ENCODE measurements around the gene NCSTN.

NCSTN gene

GRCh38 chr1:160342953-160343869, at the start of gene NCSTN, which contains the start of gene COPA:
NCSTN (plus strand) TSS chr1:160343383; CDS start chr1:160343397, 14 bp downstream.
COPA (minus strand) TSS chr1:160343250; CDS start chr1:160343170, 80 bp downstream.
- DNase-seq (ENCODE audit: insufficient read length, low spot score): peak; percentile 87
- peak; percentile 92 for TF ChIP-seq POLR2A (IDR thresholded peaks at IDR 0.05; ENCODE audit: low read depth, low read length)
- peak; percentile 68 for FAIRE-seq

- FAIRE-seq: no peak
Measured at GRCh38 chr1:160296036-160296435, 47.1 kb upstream of the NCSTN start.

GRCh38 chr1:160300173-160300572, 43.0 kb upstream of the NCSTN start:
- no peak for DNase-seq (ENCODE audit: insufficient read length, low spot score)
- no peak for TF ChIP-seq POLR2A (IDR thresholded peaks at IDR 0.05; ENCODE audit: low read depth, low read length)
- FAIRE-seq: no peak

More at GRCh38 chr1:160296036-160296435, 47.1 kb upstream of the NCSTN start:
- no peak for TF ChIP-seq POLR2A (IDR thresholded peaks at IDR 0.05; ENCODE audit: low read depth, low read length)
- no peak for DNase-seq (ENCODE audit: insufficient read length, low spot score)

- FAIRE-seq (no peak), DNase-seq (ENCODE audit: insufficient read length, low spot score) (no peak)
- no peak for TF ChIP-seq POLR2A (IDR thresholded peaks at IDR 0.05; ENCODE audit: low read depth, low read length)
Measured at GRCh38 chr1:160307118-160307791, 35.9 kb upstream of the NCSTN start.

- no peak for TF ChIP-seq POLR2A (IDR thresholded peaks at IDR 0.05; ENCODE audit: low read depth, low read length)
- DNase-seq (ENCODE audit: insufficient read length, low spot score) (no peak), FAIRE-seq (no peak)
Measured at GRCh38 chr1:160308451-160309184, 34.6 kb upstream of the NCSTN start.

GRCh38 chr1:160309185-160309557, 34.0 kb upstream of the NCSTN start:
- no peak for DNase-seq (ENCODE audit: insufficient read length, low spot score)
- TF ChIP-seq POLR2A (IDR thresholded peaks at IDR 0.05; ENCODE audit: low read depth, low read length): no peak
- FAIRE-seq: no peak

- TF ChIP-seq POLR2A (IDR thresholded peaks at IDR 0.05; ENCODE audit: low read depth, low read length): no peak
- no peak for FAIRE-seq
- no peak for DNase-seq (ENCODE audit: insufficient read length, low spot score)
Measured at GRCh38 chr1:160309571-160309970, 33.6 kb upstream of the NCSTN start.

- DNase-seq (ENCODE audit: insufficient read length, low spot score) (no peak), FAIRE-seq (no peak)
- TF ChIP-seq POLR2A (IDR thresholded peaks at IDR 0.05; ENCODE audit: low read depth, low read length): no peak
Measured at GRCh38 chr1:160315359-160315758, 27.8 kb upstream of the NCSTN start.

- DNase-seq (ENCODE audit: insufficient read length, low spot score) (no peak), FAIRE-seq (no peak)
- no peak for TF ChIP-seq POLR2A (IDR thresholded peaks at IDR 0.05; ENCODE audit: low read depth, low read length)
Measured at GRCh38 chr1:160322831-160323230, 20.4 kb upstream of the NCSTN start.

- FAIRE-seq (no peak), DNase-seq (ENCODE audit: insufficient read length, low spot score) (no peak)
- TF ChIP-seq POLR2A (IDR thresholded peaks at IDR 0.05; ENCODE audit: low read depth, low read length): no peak
Measured at GRCh38 chr1:160325252-160325651, 17.9 kb upstream of the NCSTN start.

- FAIRE-seq (no peak), DNase-seq (ENCODE audit: insufficient read length, low spot score) (no peak)
- no peak for TF ChIP-seq POLR2A (IDR thresholded peaks at IDR 0.05; ENCODE audit: low read depth, low read length)
Measured at GRCh38 chr1:160326418-160326817, 16.8 kb upstream of the NCSTN start.

- no peak for TF ChIP-seq POLR2A (IDR thresholded peaks at IDR 0.05; ENCODE audit: low read depth, low read length)
- no peak for FAIRE-seq
- no peak for DNase-seq (ENCODE audit: insufficient read length, low spot score)
Measured at GRCh38 chr1:160328184-160328583, 15.0 kb upstream of the NCSTN start.

GRCh38 chr1:160330119-160330518, 13.1 kb upstream of the NCSTN start:
- FAIRE-seq (no peak), DNase-seq (ENCODE audit: insufficient read length, low spot score) (no peak)
- TF ChIP-seq POLR2A (IDR thresholded peaks at IDR 0.05; ENCODE audit: low read depth, low read length): no peak

GRCh38 chr1:160332516-160332915, 10.7 kb upstream of the NCSTN start:
- FAIRE-seq (no peak), DNase-seq (ENCODE audit: insufficient read length, low spot score) (no peak)
- no peak for TF ChIP-seq POLR2A (IDR thresholded peaks at IDR 0.05; ENCODE audit: low read depth, low read length)

Measured in H54 (cell line).